ENCODE results near the gene HCFC1R1.

The HCFC1R1 gene

GRCh38 chr16:3035972-3036725 is 12.4 kb upstream of the HCFC1R1 start:
- DNase-seq (ENCODE audit: low read depth), result no peak

- no peak for DNase-seq (ENCODE audit: low read depth)
These were observed 11.7 kb upstream of the HCFC1R1 start for GRCh38 chr16:3035289-3035971.

- no peak for DNase-seq (ENCODE audit: low read depth)
These were observed 8.9 kb upstream of the HCFC1R1 start for GRCh38 chr16:3032624-3033023.

- no peak for DNase-seq (ENCODE audit: low read depth)
These were observed 6.8 kb upstream of the HCFC1R1 start for GRCh38 chr16:3030222-3031212.

- no peak for DNase-seq (ENCODE audit: low read depth)
These were observed 5.9 kb upstream of the HCFC1R1 start for GRCh38 chr16:3029491-3030221.

- no peak for DNase-seq (ENCODE audit: low read depth)
These were observed 5.1 kb upstream of the HCFC1R1 start for GRCh38 chr16:3028716-3029319.

GRCh38 chr16:3027983-3028715 is 4.4 kb upstream of the HCFC1R1 start:
- peak; percentile 27 for DNase-seq (ENCODE audit: low read depth)

- no peak for DNase-seq (ENCODE audit: low read depth)
These were observed 3.7 kb upstream of the HCFC1R1 start for GRCh38 chr16:3027489-3027795.

- no peak for DNase-seq (ENCODE audit: low read depth)
These were observed 3.1 kb upstream of the HCFC1R1 start for GRCh38 chr16:3026609-3027488.

- DNase-seq (ENCODE audit: low read depth), result no peak
These were observed 2.2 kb upstream of the HCFC1R1 start for GRCh38 chr16:3026003-3026378.

GRCh38 chr16:3025032-3026002 is 1.6 kb upstream of the HCFC1R1 start:
- no peak for DNase-seq (ENCODE audit: low read depth)

- DNase-seq (ENCODE audit: low read depth), result peak; percentile 72
These were observed 400 bp downstream of the HCFC1R1 start for GRCh38 chr16:3023415-3023668.

GRCh38 chr16:3022684-3023414 is 893 bp downstream of the HCFC1R1 start:
- DNase-seq (ENCODE audit: low read depth), result peak; percentile 34

GRCh38 chr16:3022208-3022683 is 1.5 kb downstream of the HCFC1R1 start:
- peak; percentile 94 for DNase-seq (ENCODE audit: low read depth)

GRCh38 chr16:3021449-3022207 is 2.1 kb downstream of the HCFC1R1 start:
- peak; percentile 89 for DNase-seq (ENCODE audit: low read depth)

- DNase-seq (ENCODE audit: low read depth), result peak; percentile 80
These were observed 2.9 kb downstream of the HCFC1R1 start for GRCh38 chr16:3020604-3021448.

Data from fibroblast of the conjunctiva (primary cell).